GM23338 (cell line): ENCODE results near the gene KCNQ1OT1. TPM values are rescaled to one million over a fixed set of nuclear protein-coding genes. Genes with fewer than 3 reads are reported as not detected.

Source experiments
- ATAC-seq: fragments of 200-7000 bp; cut with Tn5 transposase; 3 replicates; pipeline ENCODE4 v1.9.1; 2020
- DNase-seq: peaks from one replicate; pipeline ENCODE4 v3.0.0-alpha.2; 2015; ENCODE audit warnings: low spot score
- H2AFZ ChIP-seq: fragments of 200-600 bp; sonication (generic); 2 replicates; pipeline ENCODE4 v1.8.0; 2016; ENCODE audit warnings: antibody characterized with exemption, mild to moderate bottlenecking, moderate library complexity
- H3F3A ChIP-seq: fragments of 200-600 bp; sonication (generic); replicated peaks from 2 replicates; pipeline ENCODE4 v1.8.0; 2017; ENCODE audit warnings: antibody characterized with exemption, mixed run types, low read depth
- H3K27ac ChIP-seq: fragments of 200-600 bp; sonication (generic); 2 replicates; pipeline ENCODE4 v1.6.1; 2016; ENCODE audit warnings: low read depth
- H3K27me3 ChIP-seq: fragments of 200-600 bp; sonication (generic); 2 replicates; pipeline ENCODE4 v1.8.0; 2016; ENCODE audit warnings: mild to moderate bottlenecking, mixed run types, moderate library complexity; ENCODE audit not compliant: insufficient read depth
- H3K36me3 ChIP-seq: fragments of 200-600 bp; sonication (generic); 2 replicates; pipeline ENCODE4 v1.8.0; 2016; ENCODE audit warnings: mild to moderate bottlenecking; ENCODE audit not compliant: insufficient read depth
- H3K4me1 ChIP-seq: fragments of 200-600 bp; sonication (generic); 2 replicates; pipeline ENCODE4 v1.8.0; 2016; ENCODE audit warnings: mild to moderate bottlenecking, moderate library complexity; ENCODE audit not compliant: insufficient read depth
- H3K4me2 ChIP-seq: fragments of 200-600 bp; sonication (generic); 2 replicates; pipeline ENCODE4 v1.7.1; 2017; ENCODE audit warnings: mixed run types
- H3K4me3 ChIP-seq: fragments of 200-600 bp; sonication (generic); 2 replicates; pipeline ENCODE4 v1.6.1; 2016; ENCODE audit warnings: mixed run types
- H3K79me2 ChIP-seq: fragments of 200-600 bp; sonication (generic); replicated peaks from 2 replicates; pipeline ENCODE4 v1.8.0; 2017; ENCODE audit warnings: mild to moderate bottlenecking; ENCODE audit not compliant: insufficient read depth
- H3K9me2 ChIP-seq: fragments of 200-600 bp; sonication (generic); 2 replicates; pipeline ENCODE4 v1.8.0; 2017; ENCODE audit not compliant: insufficient read depth
- H4K20me1 ChIP-seq: fragments of 200-600 bp; sonication (generic); replicated peaks from 2 replicates; pipeline ENCODE4 v1.8.0; 2017; ENCODE audit warnings: mild to moderate bottlenecking; ENCODE audit not compliant: insufficient read depth
- H3K27ac Mint-ChIP-seq: 2 replicates; pipeline ENCODE4 v1.8.0; 2020; ENCODE audit warnings: inconsistent platforms, mild to moderate bottlenecking, moderate library complexity, mixed read lengths
- H3K27me3 Mint-ChIP-seq: 3 replicates; pipeline ENCODE4 v1.8.0; 2022; ENCODE audit warnings: low read depth, mild to moderate bottlenecking, moderate library complexity, mixed read lengths, inconsistent platforms; ENCODE audit not compliant: insufficient read depth, poor library complexity
- H3K36me3 Mint-ChIP-seq: 3 replicates; pipeline ENCODE4 v1.8.0; 2021; ENCODE audit warnings: low read depth, mild to moderate bottlenecking, inconsistent platforms, moderate library complexity, mixed read lengths
- H3K4me1 Mint-ChIP-seq: 3 replicates; pipeline ENCODE4 v1.8.0; 2020; ENCODE audit warnings: mild to moderate bottlenecking, inconsistent platforms, mixed read lengths
- H3K4me3 Mint-ChIP-seq: 3 replicates; pipeline ENCODE4 v1.8.0; 2021; ENCODE audit warnings: moderate library complexity, mild to moderate bottlenecking, inconsistent platforms, mixed read lengths
- H3K9me3 Mint-ChIP-seq: 3 replicates; pipeline ENCODE4 v1.8.0; 2020; ENCODE audit warnings: moderate library complexity, mild to moderate bottlenecking, inconsistent platforms, mixed read lengths
- CREB1 ChIP-seq: fragments of 250-450 bp; sonication (Bioruptor Pico); IDR thresholded peaks from 2 replicates; pipeline ENCODE4 v1.5.0; 2020; ENCODE audit warnings: low read depth, mild to moderate bottlenecking, moderate library complexity
- CTCF ChIP-seq, 2 experiments: fragments of 200-600 bp in 1 of 2; sonication (generic) in 1 of 2; conservative IDR thresholded peaks; 2 replicates each; pipeline versions ENCODE4 v1.5.1 to v1.6.1; 2016 to 2017; ENCODE audit warnings: antibody characterized with exemption in 2 of 2, low read depth in 2 of 2, mild to moderate bottlenecking in 2 of 2, moderate library complexity in 1 of 2
- ETS1 ChIP-seq: IDR thresholded peaks from 2 replicates; pipeline ENCODE4 v1.6.1; 2016; ENCODE audit warnings: antibody characterized with exemption
- EZH2 ChIP-seq: fragments of 200-600 bp; sonication (generic); IDR thresholded peaks from one replicate; pipeline ENCODE4 v1.8.0; 2017; ENCODE audit warnings: antibody characterized with exemption, mild to moderate bottlenecking, low read depth; ENCODE audit not compliant: unreplicated experiment
- EZH2phosphoT487 ChIP-seq: fragments of 200-600 bp; sonication (generic); IDR thresholded peaks from one replicate; pipeline ENCODE4 v1.8.1; 2018; ENCODE audit warnings: antibody characterized with exemption; ENCODE audit not compliant: unreplicated experiment
- JUNB ChIP-seq: IDR thresholded peaks from one replicate; pipeline ENCODE4 v1.6.1; 2016; ENCODE audit warnings: antibody characterized with exemption; ENCODE audit not compliant: unreplicated experiment
- NANOG ChIP-seq: IDR thresholded peaks from 2 replicates; pipeline ENCODE4 v1.6.1; 2016; ENCODE audit warnings: antibody characterized with exemption, borderline replicate concordance
- POLR2AphosphoS5 ChIP-seq: IDR thresholded peaks from 2 replicates; pipeline ENCODE4 v1.6.1; 2016; ENCODE audit warnings: antibody characterized with exemption, low read depth
- REST ChIP-seq: IDR thresholded peaks from one replicate; pipeline ENCODE4 v1.6.1; 2018; ENCODE audit warnings: antibody characterized with exemption; ENCODE audit not compliant: unreplicated experiment
- STAT1 ChIP-seq: IDR thresholded peaks from one replicate; pipeline ENCODE4 v1.6.1; 2016; ENCODE audit warnings: antibody characterized with exemption; ENCODE audit not compliant: unreplicated experiment
- ZNF114 ChIP-seq: fragments of 250-450 bp; sonication (Bioruptor Pico); IDR thresholded peaks from 2 replicates; pipeline ENCODE4 v1.5.0; 2020; ENCODE audit warnings: mild to moderate bottlenecking, moderate library complexity
- ZNF331 ChIP-seq: fragments of 250-450 bp; sonication (Bioruptor Pico); IDR thresholded peaks from 2 replicates; pipeline ENCODE4 v1.5.0; 2020; ENCODE audit warnings: low read depth, mild to moderate bottlenecking, moderate library complexity
- ZNF462 ChIP-seq: fragments of 250-450 bp; sonication (Bioruptor Pico); IDR thresholded peaks from 2 replicates; pipeline ENCODE4 v1.5.0; 2020; ENCODE audit warnings: mild to moderate bottlenecking, moderate library complexity
- polyA plus RNA-seq: library from polyadenylated mRNA; unstranded; fragments of >200 nt; fragmentation: Nextera tagmentation; extraction: Ambion mirVana; gene quantifications from 2 replicates; pipeline ENCODE4 v1.2.1, GENCODE V29; 2016
- total RNA-seq: library from RNA; depleted of rRNA; stranded (reverse); fragments of >200 nt; shearing (Covaris generic); gene quantifications from 2 replicates; pipeline ENCODE4 v1.2.3, GENCODE V29; 2014

Gene KCNQ1OT1
- total and polyA plus RNA-seq, 2 experiments from 2014 or later: 1.5 to 4.2 TPM

GRCh38 chr11:2650343-2650867, 49.4 kb downstream of the KCNQ1OT1 start:
- no peak overlapping the region for H3K4me3 ChIP-seq
- peaks cover 99% of the 10 kb centered on the region for H3K27me3 ChIP-seq
- no peaks in the 10 kb centered on the region for H3K79me2 ChIP-seq
- Mint-ChIP-seq H3K27me3 (peaks cover 91% of the 10 kb centered on the region), H3K4me1 (no peaks in the 10 kb centered on the region; the same call in 1 of the 3 replicates), H3K9me3 (peaks cover 100% of the 10 kb centered on the region), H3K27ac (no peak overlapping the region), H3K36me3 (peaks cover 96% of the 10 kb centered on the region), H3K4me3 (no peak overlapping the region)
- H3K27ac ChIP-seq: no peak overlapping the region
- no peak overlapping the region for H3K4me2 ChIP-seq
- peaks cover 24% of the 10 kb centered on the region for H3K36me3 ChIP-seq
- no peaks in the 10 kb centered on the region for H3K9me2 ChIP-seq
- ATAC-seq: no peak
- H3K4me1 ChIP-seq: no peaks in the 10 kb centered on the region
- H4K20me1 ChIP-seq: no peaks in the 10 kb centered on the region
- DNase-seq: no peak
- no peaks in the 10 kb centered on the region for H3F3A ChIP-seq
- TF ChIP-seq ZNF114 (no peak), ZNF462 (no peak), EZH2phosphoT487 (no peak), ZNF331 (no peak), ETS1 (no peak), CTCF (conservative IDR thresholded peaks at IDR 0.05; ENCODE audit: low read depth in 2 of 2) (no peak), JUNB (no peak), NANOG (no peak), STAT1 (no peak), REST (no peak), CREB1 (no peak), POLR2AphosphoS5 (no peak), EZH2 (no peak)
- no peak overlapping the region for H2AFZ ChIP-seq
